Measurements from ENCODE around the gene BCL11B.

BCL11B gene

DNA sequence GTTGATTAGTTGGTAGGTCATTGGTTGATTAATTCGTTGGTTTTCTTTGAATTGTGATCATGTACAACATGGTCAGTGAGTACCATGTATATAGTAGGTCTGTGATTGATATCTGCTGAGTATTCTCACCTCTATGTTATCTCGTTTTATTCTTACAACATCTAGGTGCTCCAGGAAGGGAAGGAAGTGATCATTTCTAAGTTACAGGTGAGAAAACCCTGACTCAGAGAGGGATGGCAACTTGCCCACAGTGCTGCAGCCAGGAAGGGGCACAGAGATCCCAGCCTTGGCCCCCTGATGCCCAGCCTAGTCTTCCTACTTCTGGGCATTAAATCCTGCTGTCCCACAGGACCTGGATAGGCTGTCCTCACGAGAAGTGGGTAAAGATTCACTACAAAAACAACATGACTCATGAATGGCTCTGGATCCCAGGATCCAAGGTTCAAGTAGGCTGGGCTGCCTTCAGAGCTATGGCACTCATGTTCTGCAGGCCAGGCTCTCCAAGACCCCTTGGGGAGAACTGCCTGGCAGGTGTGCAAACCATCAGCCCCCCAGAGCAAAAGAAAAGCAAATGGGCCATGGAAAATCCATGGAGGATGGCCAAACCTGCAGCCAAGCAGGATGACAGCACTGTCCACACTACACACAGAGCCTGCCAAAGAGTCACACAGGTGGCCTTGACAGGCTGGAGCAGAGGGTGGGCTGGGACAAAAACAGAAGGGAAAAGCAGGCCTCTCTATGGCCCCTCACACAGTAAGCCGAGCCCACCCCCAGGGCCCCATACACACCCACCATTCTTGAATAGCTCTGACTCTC, 146.2 kb downstream of the BCL11B start:
- no peak for DNase-seq (ENCODE audit: low read depth)
- TF ChIP-seq, protein P1, sequence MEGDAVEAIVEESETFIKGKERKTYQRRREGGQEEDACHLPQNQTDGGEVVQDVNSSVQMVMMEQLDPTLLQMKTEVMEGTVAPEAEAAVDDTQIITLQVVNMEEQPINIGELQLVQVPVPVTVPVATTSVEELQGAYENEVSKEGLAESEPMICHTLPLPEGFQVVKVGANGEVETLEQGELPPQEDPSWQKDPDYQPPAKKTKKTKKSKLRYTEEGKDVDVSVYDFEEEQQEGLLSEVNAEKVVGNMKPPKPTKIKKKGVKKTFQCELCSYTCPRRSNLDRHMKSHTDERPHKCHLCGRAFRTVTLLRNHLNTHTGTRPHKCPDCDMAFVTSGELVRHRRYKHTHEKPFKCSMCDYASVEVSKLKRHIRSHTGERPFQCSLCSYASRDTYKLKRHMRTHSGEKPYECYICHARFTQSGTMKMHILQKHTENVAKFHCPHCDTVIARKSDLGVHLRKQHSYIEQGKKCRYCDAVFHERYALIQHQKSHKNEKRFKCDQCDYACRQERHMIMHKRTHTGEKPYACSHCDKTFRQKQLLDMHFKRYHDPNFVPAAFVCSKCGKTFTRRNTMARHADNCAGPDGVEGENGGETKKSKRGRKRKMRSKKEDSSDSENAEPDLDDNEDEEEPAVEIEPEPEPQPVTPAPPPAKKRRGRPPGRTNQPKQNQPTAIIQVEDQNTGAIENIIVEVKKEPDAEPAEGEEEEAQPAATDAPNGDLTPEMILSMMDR (IDR thresholded peaks at IDR 0.05; ENCODE audit: control insufficient read depth, insufficient read depth, low read depth, low read length, missing control alignments) = no peak

DNA sequence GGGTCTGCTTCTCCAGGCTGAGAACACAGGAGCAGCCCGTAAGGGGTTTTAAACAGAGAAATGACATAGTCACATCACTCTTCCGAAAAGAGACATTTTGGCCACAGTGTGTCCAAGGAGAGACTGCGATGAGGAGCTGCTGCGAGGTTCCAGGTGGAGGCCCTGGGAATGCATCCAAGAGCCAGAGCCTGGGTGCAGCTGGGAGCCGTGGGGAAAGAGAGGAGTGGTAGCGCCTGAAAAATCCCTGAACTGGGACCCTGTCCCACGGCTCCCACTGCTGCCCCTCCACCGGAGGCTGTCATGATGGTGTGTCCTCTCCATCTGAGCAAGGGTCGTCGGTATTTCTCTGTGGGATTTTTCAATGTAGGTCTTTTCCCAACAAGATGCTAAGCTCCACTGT, 146.9 kb downstream of the BCL11B start:
- TF ChIP-seq, protein P1 (IDR thresholded peaks at IDR 0.05; ENCODE audit: control insufficient read depth, insufficient read depth, low read depth, low read length, missing control alignments) = no peak
- DNase-seq (ENCODE audit: low read depth) = no peak
- no peak overlapping the region for H3K4me3 ChIP-seq (ENCODE audit: control insufficient read depth, low read depth, low read length)

More for the DNA sequence above, 146.2 kb downstream of the BCL11B start:
- H3K4me3 ChIP-seq (ENCODE audit: control insufficient read depth, low read depth, low read length) = no peak overlapping the region

DNA sequence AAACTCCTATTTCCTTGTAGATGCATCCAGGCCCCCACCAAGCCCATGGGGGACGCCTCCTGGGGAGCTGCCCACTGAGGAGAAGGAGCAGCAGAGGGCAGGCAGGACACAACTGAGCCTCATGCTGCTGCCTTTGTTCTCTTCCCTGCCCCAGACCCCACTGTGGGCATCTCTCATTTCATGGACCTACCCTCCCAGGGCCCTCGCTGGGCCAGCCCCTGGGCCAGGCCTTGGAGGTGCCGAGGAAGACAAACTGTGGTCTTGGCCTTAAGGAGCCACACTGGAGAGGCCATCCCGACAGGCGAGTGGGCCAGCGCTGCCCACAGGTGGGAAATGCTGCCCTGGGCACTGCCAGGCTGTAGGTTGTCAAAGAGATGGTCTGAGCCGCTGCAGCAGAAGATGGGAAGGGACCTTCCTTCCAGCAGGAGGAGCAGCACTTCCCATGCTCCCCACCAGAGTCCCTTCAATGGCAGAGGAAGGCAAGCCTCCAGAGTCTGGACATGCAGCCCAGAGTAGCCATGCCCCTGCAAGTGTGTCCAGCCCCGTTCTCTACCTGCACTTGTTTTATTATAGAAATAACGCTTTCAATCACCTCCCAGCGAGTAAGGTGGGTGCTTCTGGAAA, 147.4 kb downstream of the BCL11B start:
- H3K4me3 ChIP-seq (ENCODE audit: control insufficient read depth, low read depth, low read length) = no peak overlapping the region
- TF ChIP-seq, protein P1 (IDR thresholded peaks at IDR 0.05; ENCODE audit: control insufficient read depth, insufficient read depth, low read depth, low read length, missing control alignments) = no peak
- no peak for DNase-seq (ENCODE audit: low read depth)

DNA sequence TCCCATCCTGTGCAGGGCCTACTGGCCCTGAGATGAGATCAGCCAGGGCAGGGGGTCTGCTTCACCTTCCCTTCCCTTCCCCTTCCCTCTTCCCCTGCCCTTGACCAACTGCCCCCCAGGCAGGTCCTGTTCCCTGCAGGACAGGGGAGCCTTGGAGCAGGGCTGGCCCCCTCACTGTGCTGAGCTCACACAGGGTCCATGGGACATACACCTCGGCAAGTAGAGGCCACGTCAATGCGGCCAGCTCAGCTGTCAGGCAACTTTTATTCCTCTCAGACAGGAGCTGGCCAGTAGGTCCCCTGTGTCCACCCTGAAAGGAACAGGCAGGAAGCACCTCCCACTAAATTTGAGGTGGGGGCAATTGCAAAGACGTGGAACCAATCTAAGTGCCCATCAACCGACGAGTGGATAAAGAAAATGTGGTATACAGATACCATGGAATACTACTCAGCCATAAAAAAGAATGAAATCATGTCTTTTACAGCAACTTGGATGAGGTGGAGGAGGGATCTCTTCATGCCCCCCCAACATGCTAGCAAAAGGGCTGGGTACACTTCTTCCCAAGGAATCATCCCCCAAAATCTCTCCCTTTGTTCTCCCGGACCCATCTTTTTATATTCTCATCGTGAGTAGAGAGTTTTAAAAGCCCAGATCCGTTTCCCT, 148.7 kb downstream of the BCL11B start:
- no peak for DNase-seq (ENCODE audit: low read depth)
- no peak overlapping the region for H3K4me3 ChIP-seq (ENCODE audit: control insufficient read depth, low read depth, low read length)
- TF ChIP-seq, protein P1 (IDR thresholded peaks at IDR 0.05; ENCODE audit: control insufficient read depth, insufficient read depth, low read depth, low read length, missing control alignments) = no peak

DNA sequence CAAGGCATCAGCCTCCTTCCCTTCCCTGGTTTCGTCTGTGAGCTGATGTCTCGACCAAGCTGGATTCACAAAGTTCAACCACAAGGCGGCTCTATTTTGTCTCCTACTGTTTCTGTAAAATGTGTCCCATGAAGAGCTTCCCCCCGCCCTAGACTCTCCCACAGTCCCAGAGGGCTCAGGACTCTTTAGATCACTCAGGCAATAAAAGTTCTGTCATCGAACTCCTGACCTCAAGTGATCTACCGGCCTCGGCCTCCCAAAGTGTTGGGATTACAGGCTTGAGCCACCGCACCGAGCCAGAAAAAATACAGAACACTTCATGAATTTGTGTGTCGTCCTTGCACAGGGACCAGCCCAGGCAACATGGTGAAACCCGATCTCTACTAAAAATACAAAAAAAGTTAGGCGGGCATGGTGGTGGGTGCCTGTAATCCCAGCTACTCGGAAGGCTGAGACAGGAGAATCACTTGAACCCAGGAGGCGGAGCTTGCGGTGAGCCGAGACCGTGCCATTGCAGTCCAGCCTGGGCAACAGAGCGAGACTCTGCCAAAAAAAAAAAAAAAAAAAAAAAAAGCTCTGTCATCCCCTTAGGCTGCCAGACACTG, 149.4 kb downstream of the BCL11B start:
- H3K4me3 ChIP-seq (ENCODE audit: control insufficient read depth, low read depth, low read length) = no peak overlapping the region
- DNase-seq (ENCODE audit: low read depth) = no peak
- TF ChIP-seq, protein P1 (IDR thresholded peaks at IDR 0.05; ENCODE audit: control insufficient read depth, insufficient read depth, low read depth, low read length, missing control alignments) = no peak

DNA sequence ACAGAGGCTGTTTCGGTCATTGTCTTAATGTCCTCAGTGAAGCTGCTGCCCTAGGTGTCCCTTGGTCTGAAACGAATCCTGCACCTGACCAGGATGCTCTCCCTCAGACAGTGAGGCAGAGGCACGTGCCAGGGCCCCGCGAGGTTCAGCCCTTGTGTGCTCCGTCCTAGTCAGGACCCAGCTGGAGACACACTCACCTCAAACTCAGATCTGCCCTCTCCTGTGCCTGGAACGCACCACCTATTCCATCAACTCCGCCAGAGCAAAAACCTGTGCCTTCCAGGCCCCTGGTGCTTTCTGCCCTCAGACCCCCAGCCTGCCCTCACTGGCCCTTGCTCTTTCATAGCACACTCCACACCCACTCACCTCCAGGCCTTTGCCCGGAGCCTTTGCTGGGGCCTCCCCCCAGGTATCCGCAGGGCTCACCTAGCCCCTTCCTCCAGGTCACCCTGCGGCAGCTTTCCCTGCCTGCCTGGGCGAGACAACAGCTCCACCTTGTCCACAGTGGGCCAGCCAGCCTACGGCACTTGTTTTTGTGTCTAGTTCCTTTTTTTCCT, 150.6 kb downstream of the BCL11B start:
- no peak overlapping the region for H3K4me3 ChIP-seq (ENCODE audit: control insufficient read depth, low read depth, low read length)
- DNase-seq (ENCODE audit: low read depth) = no peak
- TF ChIP-seq, protein P1 (IDR thresholded peaks at IDR 0.05; ENCODE audit: control insufficient read depth, insufficient read depth, low read depth, low read length, missing control alignments) = no peak
